Uterus (tissue), 4 donors: ENCODE measurements around the gene PCED1A. TPM values are rescaled to one million over a fixed set of nuclear protein-coding genes. Genes with fewer than 3 reads are reported as not detected.

Experiments used
- DNase-seq, 2 donors: peaks; one replicate each; pipeline ENCODE4 v3.0.0-alpha.2; 2019 to 2020
- H3K27ac ChIP-seq, 2 donors: fragments of 200-600 bp; sonication (generic); 1 replicate in 1 of 2; 2 replicates in 1 of 2; pipeline ENCODE4 v1.5.1; 2016 to 2018
- H3K27me3 ChIP-seq, 2 donors: fragments of 200-600 bp; sonication (generic); one replicate each; pipeline ENCODE4 v1.5.1; 2018 to 2019; ENCODE audit warnings: control low read depth in 1 of 2
- H3K36me3 ChIP-seq, 2 donors: fragments of 200-600 bp; sonication (generic); one replicate each; pipeline ENCODE4 v1.5.1; 2019; ENCODE audit warnings: control low read depth in 1 of 2
- H3K4me1 ChIP-seq, 2 donors: fragments of 200-600 bp; sonication (generic); one replicate each; pipeline ENCODE4 v1.5.1; 2018 to 2019; ENCODE audit warnings: control low read depth in 1 of 2
- H3K4me3 ChIP-seq, 2 donors: fragments of 200-600 bp; sonication (generic); 1 replicate in 1 of 2; 2 replicates in 1 of 2; pipeline ENCODE4 v1.5.1; 2018 to 2019; ENCODE audit warnings: mild to moderate bottlenecking in 1 of 2
- H3K9me3 ChIP-seq, 2 donors: fragments of 200-600 bp; sonication (generic); one replicate each; pipeline ENCODE4 v1.5.1; 2019; ENCODE audit warnings: control low read depth in 1 of 2
- CTCF ChIP-seq, 4 experiments: fragments of 200-600 bp in 2 of 4; fragments of 450-650 bp in 2 of 4; sonication (generic) in 2 of 4; IDR thresholded peaks; one replicate each; pipeline ENCODE4 v1.5.1; 2016 to 2019; ENCODE audit warnings: antibody characterized with exemption in 4 of 4, mild to moderate bottlenecking in 2 of 4, moderate library complexity in 1 of 4
- POLR2A ChIP-seq, 2 donors: fragments of 450-650 bp; IDR thresholded peaks; one replicate each; pipeline ENCODE4 v1.6.1; 2016; ENCODE audit warnings: antibody characterized with exemption in 2 of 2, mild to moderate bottlenecking in 1 of 2, moderate library complexity in 1 of 2
- intact Hi-C: fragments of 100-400 bp; cut with DNase I; formaldehyde crosslinking; loops from one replicate; pipeline ENCODE4 v1.15.1; 2023; ENCODE audit warnings: low total_unique reads
- total RNA-seq, 4 donors: library from RNA; depleted of rRNA in 3 of 4; stranded (reverse); fragments of >200 nt in 3 of 4; gene quantifications; one replicate each; pipeline versions ENCODE4 v1.1.0 to v1.2.4, GENCODE V29; 2014 to 2023
- donor health status: DM: yes; HTN: yes; CAD: no.

Gene PCED1A
- total RNA-seq, 4 donors from 2014 or later: 13.5 to 43.6 (median 31.3) TPM

DNA sequence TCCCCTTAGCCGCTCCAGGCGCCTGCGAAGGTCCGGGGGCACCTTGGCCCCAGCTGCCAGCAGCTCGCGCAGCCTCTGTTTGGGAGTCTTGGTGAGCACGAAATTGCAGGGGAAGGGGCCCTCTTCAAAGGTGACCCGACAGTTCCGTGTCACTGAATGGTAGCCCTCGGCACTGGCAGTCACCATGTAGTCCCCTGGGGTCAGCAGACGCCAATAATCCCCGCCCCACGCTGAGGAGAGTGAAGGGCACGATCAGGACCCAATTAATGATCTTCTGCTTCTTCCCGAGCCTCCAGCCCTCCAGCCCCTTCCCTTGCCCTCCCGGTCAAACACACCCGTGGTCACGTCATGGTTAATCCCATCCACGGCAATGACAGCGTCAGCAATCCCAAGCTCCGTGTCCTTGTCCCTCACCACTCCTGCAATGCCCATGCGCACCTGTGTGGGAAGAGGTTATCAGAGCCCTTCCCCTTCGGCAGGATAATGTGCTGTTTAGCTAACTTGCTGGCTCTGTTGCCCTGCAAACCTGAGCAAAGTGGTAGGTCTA is 46.2 kb downstream of the PCED1A start:
- no peak overlapping the region for H3K4me3 ChIP-seq
- no peak overlapping the region for H3K27ac ChIP-seq
- H3K9me3 ChIP-seq: no peaks in the 10 kb centered on the region
- H3K36me3 ChIP-seq: no peaks in the 10 kb centered on the region
- H3K4me1 ChIP-seq: no peaks in the 10 kb centered on the region
- TF ChIP-seq CTCF (IDR thresholded peaks at IDR 0.05) (no peak), POLR2A (IDR thresholded peaks at IDR 0.05) (no peak)
- intact Hi-C loops: no loop called here
- H3K27me3 ChIP-seq: no peaks in the 10 kb centered on the region
- no peak for DNase-seq

DNA sequence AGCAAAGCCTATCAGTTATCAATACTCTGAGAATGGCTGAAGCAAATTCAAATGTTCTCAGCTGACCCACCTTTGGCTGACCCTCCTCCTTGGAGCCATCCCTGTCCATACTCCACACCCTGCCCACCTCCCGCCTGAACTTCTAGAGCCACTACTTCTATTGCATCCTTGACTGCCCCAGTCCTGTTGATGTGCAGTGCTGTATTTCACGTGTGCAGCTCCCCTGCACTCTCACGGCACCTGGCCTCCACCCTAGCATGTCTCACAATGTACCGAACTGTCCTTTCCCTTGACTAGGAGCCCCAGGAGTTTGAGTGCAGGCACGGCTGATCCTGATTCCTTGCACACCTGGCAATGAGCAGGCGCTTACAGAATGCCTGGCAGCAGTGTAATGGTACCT is 47.0 kb downstream of the PCED1A start:
- intact Hi-C loops: no loop called here
- no peaks in the 10 kb centered on the region for H3K27me3 ChIP-seq
- no peak for DNase-seq
- no peak overlapping the region for H3K4me3 ChIP-seq
- H3K9me3 ChIP-seq: no peaks in the 10 kb centered on the region
- H3K4me1 ChIP-seq: no peaks in the 10 kb centered on the region
- TF ChIP-seq CTCF (IDR thresholded peaks at IDR 0.05) (no peak), POLR2A (IDR thresholded peaks at IDR 0.05) (no peak)
- no peaks in the 10 kb centered on the region for H3K36me3 ChIP-seq
- no peak overlapping the region for H3K27ac ChIP-seq

Other genes with a start within 250 kb of the PCED1A start
- 100 to 1,000 TPM; 108 to 151 (median 134) TPM for gene NOP56, start 188.0 kb downstream of the PCED1A start, total RNA-seq
- gene IDH3B, start 176.4 kb downstream of the PCED1A start, total RNA-seq: 100 to 1,000 TPM in 1 of 4 donors, 10 to 100 TPM in 3; 33.8 to 220 (median 83.7) TPM
- 10 to 100 TPM in 3 of 4 donors, 1 to 10 TPM in 1; 7.1 to 69.5 (median 21.7) TPM for gene EBF4, start 147.9 kb downstream of the PCED1A start, total RNA-seq
- gene CPXM1, start 40.0 kb downstream of the PCED1A start, total RNA-seq: 100 to 1,000 TPM in 1 of 4 donors, 10 to 100 TPM in 3; 15.3 to 154 (median 19.1) TPM
- not detected for gene C20orf141, start 25.7 kb downstream of the PCED1A start, total RNA-seq
- not detected for gene TMEM239, start 24.3 kb downstream of the PCED1A start, total RNA-seq
- gene VPS16, start 90 bp upstream of the PCED1A start, total RNA-seq: 10 to 100 TPM in 3 of 4 donors, 1 to 10 TPM in 1; 5.9 to 48.6 (median 37.9) TPM
- gene PTPRA, start 32.8 kb upstream of the PCED1A start, total RNA-seq: 100 to 1,000 TPM in 2 of 4 donors, 10 to 100 TPM in 2; 80.6 to 121 (median 97.1) TPM
- 1 to 10 TPM in 1 of 4 donors, not detected in 3; 2.3 TPM for gene GNRH2, start 203.0 kb upstream of the PCED1A start, total RNA-seq
- gene MRPS26, start 205.4 kb upstream of the PCED1A start, total RNA-seq: 100 to 1,000 TPM in 1 of 4 donors, 10 to 100 TPM in 3; 13.2 to 157 (median 35.8) TPM
- gene OXT, start 231.0 kb upstream of the PCED1A start, total RNA-seq: 1 to 10 TPM in 1 of 4 donors, not detected in 3; 4.2 TPM
- not detected for gene AVP, start 244.1 kb upstream of the PCED1A start, total RNA-seq